Panc1 (cell line): ENCODE measurements around the gene TMEM269. TPM values are rescaled to one million over a fixed set of nuclear protein-coding genes. Genes with fewer than 3 reads are reported as not detected.

Experiments
- ATAC-seq: fragments of 200-7000 bp; cut with Tn5 transposase; 2 replicates; pipeline ENCODE4 v1.9.1; 2020; ENCODE audit warnings: mild to moderate bottlenecking, moderate library complexity
- BruUV-seq: library from RNA; stranded (reverse); fragments of 400-500 nt; replicated peaks from 2 replicates; lab custom pipeline; 2021; lab: Mats Ljungman, UMichigan
- CTCF ChIA-PET: fragments of 300-600 bp; sonication (Branson Sonifier 250); formaldehyde crosslinking; loops from one replicate; lab custom pipeline; 2022; ENCODE audit warnings: antibody characterized with exemption; lab: Charles Lee
- POLR2A ChIA-PET: fragments of 300-600 bp; sonication (Branson Sonifier 250); formaldehyde crosslinking; loops from one replicate; lab custom pipeline; 2022; ENCODE audit warnings: antibody characterized with exemption; lab: Charles Lee
- DNase-seq: peaks from one replicate; pipeline ENCODE4 v3.0.0-alpha.2; 2010; ENCODE audit warnings: low read depth, low spot score
- H3K27ac ChIP-seq: 2 replicates; pipeline ENCODE4 v1.5.1; 2011; ENCODE audit warnings: mild to moderate bottlenecking, low read length, inconsistent platforms
- H3K27me3 ChIP-seq: fragments of 200-500 bp; sonication (Bioruptor generic); 2 replicates; pipeline ENCODE4 v1.6.0; 2014; ENCODE audit warnings: low read length, inconsistent platforms; ENCODE audit not compliant: control insufficient read depth, insufficient read depth
- H3K36me3 ChIP-seq: fragments of 200-500 bp; sonication (Bioruptor generic); 2 replicates; pipeline ENCODE4 v1.5.1; 2014; ENCODE audit warnings: inconsistent platforms, mild to moderate bottlenecking, low read length, moderate library complexity; ENCODE audit not compliant: control insufficient read depth, insufficient read depth
- H3K4me1 ChIP-seq: 2 replicates; pipeline ENCODE4 v1.5.1; 2011; ENCODE audit warnings: inconsistent platforms, mild to moderate bottlenecking, low read length, moderate library complexity; ENCODE audit not compliant: control insufficient read depth, insufficient read depth
- H3K4me3 ChIP-seq, 2 experiments: 2 replicates each; pipeline ENCODE4 v1.5.1; 2011 to 2012; ENCODE audit warnings: low read depth in 2 of 2, low read length in 2 of 2, mild to moderate bottlenecking in 2 of 2, inconsistent platforms in 1 of 2, moderate library complexity in 1 of 2
- H3K9me3 ChIP-seq: fragments of 200-500 bp; sonication (Bioruptor generic); 2 replicates; pipeline ENCODE4 v1.5.1; 2014; ENCODE audit warnings: low read depth, mild to moderate bottlenecking, inconsistent platforms, low read length, moderate library complexity; ENCODE audit not compliant: control insufficient read depth, insufficient read depth
- CTCF ChIP-seq: fragments of 450-650 bp; IDR thresholded peaks from 2 replicates; pipeline ENCODE4 v1.5.1; 2017; ENCODE audit warnings: mild to moderate bottlenecking
- POLR2AphosphoS5 ChIP-seq: IDR thresholded peaks from 2 replicates; pipeline ENCODE4 v1.6.1; 2012; ENCODE audit warnings: mild to moderate bottlenecking, low read depth, low read length, moderate library complexity
- SIN3A ChIP-seq: IDR thresholded peaks from 2 replicates; pipeline ENCODE4 v1.6.1; 2012; ENCODE audit warnings: low read depth, mild to moderate bottlenecking, low read length, moderate library complexity, borderline replicate concordance; ENCODE audit not compliant: insufficient read depth
- TCF7L2 ChIP-seq: IDR thresholded peaks from 2 replicates; pipeline ENCODE4 v1.6.1; 2011; ENCODE audit warnings: mild to moderate bottlenecking, low read depth, low read length, inconsistent platforms
- in situ Hi-C: cut with HindIII; loops from 2 replicates; pipeline ENCODE4 v1.10.0; 2016; ENCODE audit warnings: low sequenced_read_pairs, low pct_unique_long_range_greater_than_20kb
- intact Hi-C: fragments of 100-400 bp; cut with micrococcal nuclease; formaldehyde crosslinking; loops from one replicate; pipeline ENCODE4 v1.10.0; 2022; ENCODE audit not compliant: unreplicated experiment
- total RNA-seq: library from RNA; stranded (reverse); gene quantifications from one replicate; pipeline ENCODE4 v1.2.1, GENCODE V29; 2021; ENCODE audit not compliant: unreplicated experiment
- TF ChIP-seq, protein P1 (sequence below), 2 experiments: IDR thresholded peaks; 2 replicates each; pipeline ENCODE4 v1.6.1; 2011 to 2012; ENCODE audit warnings: low read depth in 2 of 2, control low read depth in 1 of 2, low read length in 1 of 2, mild to moderate bottlenecking in 1 of 2, moderate library complexity in 1 of 2; ENCODE audit not compliant: insufficient read depth in 1 of 2

Gene TMEM269
- total RNA-seq, 1 experiment from 2014 or later: 0.13 TPM

DNA sequence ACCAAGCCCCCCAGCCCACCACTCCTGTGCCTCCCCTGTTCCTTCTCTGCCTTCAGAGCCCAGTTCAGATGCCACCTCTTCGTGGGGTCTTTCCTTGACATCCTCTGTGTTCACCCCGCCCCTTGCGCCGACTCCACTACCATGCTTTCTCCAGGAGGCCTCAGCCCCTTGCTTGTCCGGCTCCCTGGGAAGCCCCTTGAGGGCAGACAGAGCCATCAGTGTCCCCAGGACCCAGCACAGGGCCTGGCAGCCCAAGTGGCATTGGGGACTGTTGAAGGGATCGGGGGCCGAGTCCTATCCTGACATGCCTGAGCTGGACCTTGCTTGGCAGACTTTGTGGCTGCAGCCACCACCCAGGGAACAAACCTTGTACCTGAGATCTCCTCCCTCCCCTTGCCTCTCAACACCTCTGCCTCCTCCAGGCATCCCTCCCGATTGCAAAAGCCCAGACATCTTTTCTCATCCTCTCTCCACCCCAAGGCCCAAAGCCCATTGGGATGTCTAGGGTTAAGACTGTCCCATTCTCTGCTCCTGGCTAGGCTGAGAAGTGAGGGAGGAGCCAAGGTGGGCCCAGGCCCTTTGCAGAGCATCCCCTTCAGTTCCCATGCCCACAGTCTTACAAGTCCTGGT is 48.1 kb upstream of the TMEM269 start:
- H3K27me3 ChIP-seq: no peaks in the 10 kb centered on the region
- no peaks in the 10 kb centered on the region for H3K36me3 ChIP-seq
- no peak for DNase-seq
- H3K9me3 ChIP-seq: no peaks in the 10 kb centered on the region
- intact Hi-C loops (loop anchor here (10.0 kb wide), 1 partner anchor 162 kb away; no protein-coding TSS in a partner anchor), in situ Hi-C loops (no loop called here)
- H3K27ac ChIP-seq: no peak overlapping the region
- TF ChIP-seq CTCF (no peak), POLR2AphosphoS5 (no peak), SIN3A (no peak)
- TF ChIP-seq, protein P1, sequence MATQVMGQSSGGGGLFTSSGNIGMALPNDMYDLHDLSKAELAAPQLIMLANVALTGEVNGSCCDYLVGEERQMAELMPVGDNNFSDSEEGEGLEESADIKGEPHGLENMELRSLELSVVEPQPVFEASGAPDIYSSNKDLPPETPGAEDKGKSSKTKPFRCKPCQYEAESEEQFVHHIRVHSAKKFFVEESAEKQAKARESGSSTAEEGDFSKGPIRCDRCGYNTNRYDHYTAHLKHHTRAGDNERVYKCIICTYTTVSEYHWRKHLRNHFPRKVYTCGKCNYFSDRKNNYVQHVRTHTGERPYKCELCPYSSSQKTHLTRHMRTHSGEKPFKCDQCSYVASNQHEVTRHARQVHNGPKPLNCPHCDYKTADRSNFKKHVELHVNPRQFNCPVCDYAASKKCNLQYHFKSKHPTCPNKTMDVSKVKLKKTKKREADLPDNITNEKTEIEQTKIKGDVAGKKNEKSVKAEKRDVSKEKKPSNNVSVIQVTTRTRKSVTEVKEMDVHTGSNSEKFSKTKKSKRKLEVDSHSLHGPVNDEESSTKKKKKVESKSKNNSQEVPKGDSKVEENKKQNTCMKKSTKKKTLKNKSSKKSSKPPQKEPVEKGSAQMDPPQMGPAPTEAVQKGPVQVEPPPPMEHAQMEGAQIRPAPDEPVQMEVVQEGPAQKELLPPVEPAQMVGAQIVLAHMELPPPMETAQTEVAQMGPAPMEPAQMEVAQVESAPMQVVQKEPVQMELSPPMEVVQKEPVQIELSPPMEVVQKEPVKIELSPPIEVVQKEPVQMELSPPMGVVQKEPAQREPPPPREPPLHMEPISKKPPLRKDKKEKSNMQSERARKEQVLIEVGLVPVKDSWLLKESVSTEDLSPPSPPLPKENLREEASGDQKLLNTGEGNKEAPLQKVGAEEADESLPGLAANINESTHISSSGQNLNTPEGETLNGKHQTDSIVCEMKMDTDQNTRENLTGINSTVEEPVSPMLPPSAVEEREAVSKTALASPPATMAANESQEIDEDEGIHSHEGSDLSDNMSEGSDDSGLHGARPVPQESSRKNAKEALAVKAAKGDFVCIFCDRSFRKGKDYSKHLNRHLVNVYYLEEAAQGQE (IDR thresholded peaks at IDR 0.05; ENCODE audit: insufficient read depth in 1 of 2, low read depth in 2 of 2, low read length in 1 of 2): no peak
- CTCF ChIA-PET: no interaction called here
- H3K4me3 ChIP-seq: no peak overlapping the region
- BruUV-seq: no TSS peak
- ATAC-seq: no peak
- POLR2A ChIA-PET: no interaction called here
- no peaks in the 10 kb centered on the region for H3K4me1 ChIP-seq

DNA sequence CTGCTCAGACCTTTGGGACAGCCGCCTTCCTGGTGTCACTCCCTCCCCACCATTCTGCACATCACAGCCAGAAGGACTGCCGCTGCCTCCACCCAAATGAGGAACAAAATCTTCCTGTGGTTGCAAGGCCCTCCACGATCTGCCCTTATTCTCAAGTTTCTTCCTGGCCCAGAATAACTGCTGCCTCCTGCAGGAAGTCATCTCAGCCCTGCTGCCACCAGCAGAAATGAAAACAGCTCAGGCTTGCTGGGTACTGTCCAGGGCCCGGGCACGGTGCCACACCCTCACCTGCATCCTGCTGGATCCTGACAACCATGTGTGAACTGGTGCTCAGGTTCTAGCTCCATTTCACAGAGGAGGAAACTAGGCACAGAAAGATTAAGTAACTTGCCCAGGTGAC is 47.5 kb upstream of the TMEM269 start:
- Histone ChIP-seq H3K4me3 (no peak overlapping the region), H3K27me3 (no peaks in the 10 kb centered on the region), H3K9me3 (no peaks in the 10 kb centered on the region), H3K4me1 (no peaks in the 10 kb centered on the region), H3K36me3 (no peaks in the 10 kb centered on the region), H3K27ac (no peak overlapping the region)
- in situ Hi-C loops (no loop called here), intact Hi-C loops (loop anchor here (10.0 kb wide), 1 partner anchor 162 kb away; no protein-coding TSS in a partner anchor)
- POLR2A ChIA-PET: no interaction called here
- no TSS peak for BruUV-seq
- ATAC-seq (no peak), DNase-seq (no peak)
- CTCF ChIA-PET: interaction anchor here (0.8 kb wide), 1 partner anchor 29 kb away, joined by 3 read pairs; no protein-coding TSS in a partner anchor
- TF ChIP-seq CTCF: no peak
- TF ChIP-seq, protein P1 (IDR thresholded peaks at IDR 0.05; ENCODE audit: insufficient read depth in 1 of 2, low read depth in 2 of 2, low read length in 1 of 2): no peak
- TF ChIP-seq SIN3A: no peak
- TF ChIP-seq POLR2AphosphoS5: no peak
- TF ChIP-seq TCF7L2: no peak
